Heart right ventricle (tissue), 16 donors: ENCODE measurements around the gene MBD3. TPM values are rescaled to one million over a fixed set of nuclear protein-coding genes. Genes with fewer than 3 reads are reported as not detected.

Experiments
- ATAC-seq, 8 donors: fragments of 200-7000 bp; cut with Tn5 transposase; one replicate each; pipeline ENCODE4 v1.9.1; 2020; ENCODE audit warnings: mild to moderate bottlenecking in 8 of 8, moderate library complexity in 8 of 8, moderate number of reproducible peaks in 1 of 8
- DNase-seq, 2 donors: peaks; one replicate each; pipeline ENCODE4 v3.0.0-alpha.2; 2020
- H3K27ac ChIP-seq, 10 donors: fragments of 200-600 bp; sonication (generic) in 2 of 10; one replicate each; pipeline versions ENCODE4 v1.5.0 to v1.8.0; 2020 to 2022; ENCODE audit warnings: mild to moderate bottlenecking in 3 of 10
- H3K27me3 ChIP-seq, 7 donors: fragments of 200-600 bp; one replicate each; pipeline ENCODE4 v1.8.0; 2021 to 2022; ENCODE audit warnings: mild to moderate bottlenecking in 2 of 7
- H3K36me3 ChIP-seq, 9 donors: fragments of 200-600 bp; sonication (generic) in 1 of 9; one replicate each; pipeline versions ENCODE4 v1.5.0 to v1.8.0; 2020 to 2022; ENCODE audit warnings: mild to moderate bottlenecking in 2 of 9
- H3K4me1 ChIP-seq, 9 donors: fragments of 200-600 bp; sonication (generic) in 1 of 9; one replicate each; pipeline versions ENCODE4 v1.5.0 to v1.8.0; 2020 to 2022; ENCODE audit warnings: mild to moderate bottlenecking in 4 of 9
- H3K4me3 ChIP-seq, 10 donors: fragments of 200-600 bp; sonication (generic) in 2 of 10; one replicate each; pipeline versions ENCODE4 v1.5.0 to v1.8.0; 2020 to 2022; ENCODE audit warnings: mild to moderate bottlenecking in 7 of 10, moderate library complexity in 2 of 10
- H3K9me3 ChIP-seq, 11 donors: fragments of 200-600 bp in 10 of 11; sonication (generic) in 2 of 11; one replicate each; pipeline versions ENCODE4 v1.5.0 to v1.8.0; 2013 to 2022; ENCODE audit warnings: mild to moderate bottlenecking in 2 of 11, control low read depth in 1 of 11, moderate library complexity in 1 of 11
- CTCF ChIP-seq, 9 donors: fragments of 200-600 bp; sonication (generic) in 2 of 9; IDR thresholded peaks; one replicate each; pipeline versions ENCODE4 v1.5.0 to v1.8.0; 2021 to 2022; ENCODE audit warnings: antibody characterized with exemption in 9 of 9, mild to moderate bottlenecking in 5 of 9, moderate library complexity in 1 of 9
- WGBS, 2 donors: extraction: QIAGEN DNeasy Blood & Tissue Kit; methylation state at CpG; one replicate each; pipeline ENCODE4 v1.1.7; 2013; ENCODE audit warnings: inconsistent platforms in 1 of 2; 5-methylcytosine and 5-hydroxymethylcytosine counted together
- intact Hi-C, 10 donors: fragments of 100-400 bp; cut with DNase I; formaldehyde crosslinking; loops; one replicate each; pipeline versions ENCODE4 v1.11.1 to v1.14.2; 2022
- polyA plus RNA-seq, 2 donors: library from polyadenylated mRNA; stranded (reverse); fragments of 200-250 nt; gene quantifications; one replicate each; pipeline ENCODE4 v1.2.3, GENCODE V29; 2013
- total RNA-seq, 10 donors: library from RNA; stranded (reverse); fragmentation: NEBNext Ultra II Directional in 3 of 10; extraction: Animal tissue kit (Norgen Biotek cat#: 25700) in 3 of 10; gene quantifications; one replicate each; pipeline versions ENCODE4 v1.2.1 to v1.2.4, GENCODE V29; 2021 to 2023
- donor health status: Arrhythmogenic right ventricular cardiomyopathy.
- donor health status: ischemic (EF 13 %, LVEDD 7.1; RV severe dilation, severe dysfunction).
- donor health status: healthy with polysubstance abuse.
- donor health status: DM: no; HTN: yes; CAD: no.
- donor health status: DM: no; HTN: no; CAD: no.
- donor health status: ischemic (EF 25% LVEDD 6.9; RV normal size, moderate dysfunction).
- donor health status: ischemic (EF 25% LVEDD 5.7; RV mildly dilated, moderate dysfunction).
- donor health status: healthy.
- donor health status: DM: yes; HTN: yes; CAD: no.
- donor health status: Ischemic cardiomyopathy.
- donor health status: ischemic (EF 35%, LVEDD 5.7; RV mildly dilated, moderate dysfunction).
- donor health status: nonischemic (EF 11% LVEDD 7.7; RV severe dilation, severe dysfunction).
- donor health status: DM: yes; HTN: yes; CAD: no.
- donor health status: PGD.
- donor health status: ischemic (EF 29% LVEDD 5.4; RV normal size, mild dysfunction).
- donor health status: nonischemic (EF 23%, LVEDD 6.1; RV moderate dilation, normal function).

The MBD3 gene
- total and polyA plus RNA-seq, 12 donors = 34.5 to 125 (median 52.4) TPM

- no peak overlapping the region for H3K4me3 ChIP-seq
- no peak for DNase-seq
- H3K4me1 ChIP-seq = peaks cover 0 to 13% (median 0%) of the 10 kb centered on the region in 9 donors
- 89 to 91% methylated on average over 34 of the region's 34 CpGs for WGBS, 2 donors
- H3K27ac ChIP-seq = no peak overlapping the region
- no peaks in the 10 kb centered on the region for H3K9me3 ChIP-seq
- peaks cover 0 to 39% (median 6%) of the 10 kb centered on the region in 9 donors for H3K36me3 ChIP-seq
- intact Hi-C loops = no loop called here
- H3K27me3 ChIP-seq = no peaks in the 10 kb centered on the region
- no peak for TF ChIP-seq CTCF (IDR thresholded peaks at IDR 0.05)
- no peak for ATAC-seq
Measured at GRCh38 chr19:1574354-1575136, 18.1 kb downstream of the MBD3 start.

GRCh38 chr19:1572795-1573194 lies 19.9 kb downstream of the MBD3 start:
- intact Hi-C loops = no loop called here
- no peak overlapping the region for H3K4me3 ChIP-seq
- no peaks in the 10 kb centered on the region for H3K27me3 ChIP-seq
- H3K27ac ChIP-seq = no peak overlapping the region
- H3K9me3 ChIP-seq = no peaks in the 10 kb centered on the region
- 86 to 87% methylated on average over 9 of the region's 9 CpGs for WGBS, 2 donors
- peaks cover 3 to 19% (median 6%) of the 10 kb centered on the region in 9 donors for H3K4me1 ChIP-seq
- TF ChIP-seq CTCF (IDR thresholded peaks at IDR 0.05) = no peak
- no peak for DNase-seq
- ATAC-seq = no peak
- peaks cover 0 to 21% (median 1%) of the 10 kb centered on the region in 9 donors for H3K36me3 ChIP-seq

- H3K9me3 ChIP-seq = no peaks in the 10 kb centered on the region
- 91 to 93% methylated on average over 12 of the region's 12 CpGs for WGBS, 2 donors
- H3K27ac ChIP-seq = no peak overlapping the region
- peaks cover 3 to 10% (median 6%) of the 10 kb centered on the region in 9 donors for H3K4me1 ChIP-seq
- DNase-seq = no peak
- no peak overlapping the region for H3K4me3 ChIP-seq
- peaks cover 0 to 10% (median 0%) of the 10 kb centered on the region in 7 donors for H3K27me3 ChIP-seq
- intact Hi-C loops = no loop called here
- TF ChIP-seq CTCF (IDR thresholded peaks at IDR 0.05) = no peak
- no peak for ATAC-seq
- H3K36me3 ChIP-seq = peaks cover 0 to 7% (median 0%) of the 10 kb centered on the region in 9 donors
Measured at GRCh38 chr19:1571358-1571757, 21.3 kb downstream of the MBD3 start.

GRCh38 chr19:1570836-1571235 lies 21.8 kb downstream of the MBD3 start:
- TF ChIP-seq CTCF (IDR thresholded peaks at IDR 0.05) = no peak
- WGBS, 2 donors = 96% methylated on average over 13 of the region's 13 CpGs
- no peak for DNase-seq
- intact Hi-C loops = no loop called here
- Histone ChIP-seq H3K27me3 (peaks cover 0 to 10% (median 0%) of the 10 kb centered on the region in 7 donors), H3K36me3 (peaks cover 0 to 2% (median 0%) of the 10 kb centered on the region in 9 donors), H3K4me3 (no peak overlapping the region), H3K4me1 (peaks cover 3 to 15% (median 10%) of the 10 kb centered on the region in 9 donors), H3K27ac (no peak overlapping the region), H3K9me3 (no peaks in the 10 kb centered on the region)
- no peak for ATAC-seq
